KOPT-K1 (cell line): Measurements from ENCODE around the gene CCM2L.

ENCODE experiments used
- H3K27ac ChIP-seq: fragments of 200-600 bp; sonication (generic); 2 replicates; pipeline ENCODE4 v1.5.1; 2016; ENCODE audit warnings: antibody characterized with exemption, mild to moderate bottlenecking, low read depth, low read length; ENCODE audit not compliant: poor library complexity, severe bottlenecking
- H3K36me3 ChIP-seq: fragments of 200-600 bp; sonication (generic); 2 replicates; pipeline ENCODE4 v1.5.1; 2017; ENCODE audit warnings: antibody characterized with exemption, mild to moderate bottlenecking, low read length, moderate library complexity; ENCODE audit not compliant: insufficient read depth
- H3K9me3 ChIP-seq: fragments of 200-600 bp; sonication (generic); 2 replicates; pipeline ENCODE4 v1.5.1; 2017; ENCODE audit warnings: antibody characterized with exemption, low read length, mild to moderate bottlenecking; ENCODE audit not compliant: insufficient read depth, poor library complexity, severe bottlenecking

The CCM2L gene

DNA sequence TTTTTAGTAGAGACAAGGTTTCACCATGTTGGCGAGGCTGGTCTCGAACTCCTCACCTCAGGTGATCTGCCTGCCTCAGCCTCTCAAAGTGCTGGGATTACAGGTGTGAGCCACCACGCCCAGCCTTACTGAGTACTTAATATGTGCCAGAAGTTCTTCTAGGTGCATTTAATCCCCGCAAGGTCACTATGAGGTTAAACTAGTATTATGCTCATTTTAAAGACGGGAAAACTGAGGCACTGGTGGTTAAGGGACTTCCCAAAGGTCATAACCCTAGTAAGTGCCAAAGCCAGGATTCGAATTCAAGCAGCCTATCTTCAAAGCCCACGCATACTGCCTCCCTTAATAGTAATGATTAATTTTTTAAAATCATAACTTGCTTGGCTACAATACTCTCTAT is 674 bp upstream of the CCM2L start:
- H3K9me3 ChIP-seq = no peaks in the 10 kb centered on the region
- H3K36me3 ChIP-seq = no peaks in the 10 kb centered on the region
- no peak overlapping the region for H3K27ac ChIP-seq

DNA sequence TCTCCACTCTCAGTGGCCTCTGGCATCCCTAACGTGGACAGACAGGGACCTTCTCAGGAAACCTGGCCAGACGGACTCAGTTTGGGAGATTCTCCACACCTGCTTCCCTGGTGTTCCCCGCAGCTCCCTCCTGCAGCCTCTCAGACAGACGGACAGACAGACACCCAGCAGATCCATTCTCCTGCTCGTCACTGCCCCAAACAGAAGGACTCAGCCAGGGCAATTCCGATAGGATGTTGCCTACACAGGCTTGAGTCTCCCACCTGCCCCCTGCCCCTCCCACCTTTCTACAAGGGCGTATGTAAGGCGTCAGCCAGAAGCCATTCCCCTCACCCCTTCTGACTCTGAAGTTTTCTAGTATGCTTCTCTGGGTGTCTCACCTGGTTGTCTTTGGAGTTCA is 428 bp downstream of the CCM2L start:
- Histone ChIP-seq H3K9me3 (no peaks in the 10 kb centered on the region), H3K36me3 (no peaks in the 10 kb centered on the region), H3K27ac (no peak overlapping the region)

DNA sequence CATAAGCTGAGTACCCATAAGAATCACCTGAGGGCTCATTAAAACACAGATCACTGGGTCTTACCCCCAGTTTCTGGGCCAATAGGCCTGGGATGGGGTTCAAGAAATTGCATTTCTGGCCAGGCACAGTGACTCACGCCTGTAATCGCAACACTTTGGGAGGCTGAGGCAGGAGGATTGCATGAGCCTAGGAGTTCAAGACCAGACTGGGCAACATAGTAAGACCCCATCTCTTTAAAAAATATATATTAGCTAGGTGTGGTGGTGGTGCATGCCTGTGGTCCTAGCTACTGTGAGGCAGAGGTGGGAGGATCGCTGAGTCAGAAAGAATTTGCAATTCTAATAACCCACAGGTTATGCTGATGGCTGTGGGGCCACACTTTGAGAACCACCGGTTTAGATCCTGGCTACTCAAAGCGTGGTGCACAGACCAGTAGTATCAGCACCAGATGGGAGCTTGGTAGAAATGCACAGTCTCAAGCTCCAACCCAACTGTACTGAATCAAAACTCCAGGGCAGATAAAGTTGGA is 2.0 kb downstream of the CCM2L start:
- no peaks in the 10 kb centered on the region for H3K36me3 ChIP-seq

DNA sequence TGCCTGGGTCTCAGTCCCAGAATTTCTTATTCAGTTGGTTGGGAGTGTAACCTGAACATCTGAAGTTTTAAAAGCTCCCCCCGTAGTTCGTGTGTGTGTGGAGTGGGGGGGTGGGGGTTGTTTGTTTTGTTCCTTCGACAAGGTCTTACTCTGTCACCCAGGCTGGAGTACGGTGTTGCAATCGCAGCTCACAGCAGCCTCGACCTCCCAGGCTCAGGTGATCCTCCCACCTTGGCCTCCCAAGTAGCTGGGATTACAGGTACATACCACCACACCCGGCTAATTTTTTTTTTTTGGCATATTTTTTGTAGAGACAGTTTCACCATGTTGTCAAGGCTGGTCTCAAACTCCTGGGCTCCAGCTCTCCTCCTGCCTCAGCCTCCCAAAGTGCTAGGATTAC is 3.1 kb downstream of the CCM2L start:
- Histone ChIP-seq H3K27ac (no peak overlapping the region), H3K36me3 (no peaks in the 10 kb centered on the region), H3K9me3 (no peaks in the 10 kb centered on the region)

More for the DNA sequence above, 2.0 kb downstream of the CCM2L start:
- Histone ChIP-seq H3K27ac (no peak overlapping the region), H3K9me3 (no peaks in the 10 kb centered on the region)

DNA sequence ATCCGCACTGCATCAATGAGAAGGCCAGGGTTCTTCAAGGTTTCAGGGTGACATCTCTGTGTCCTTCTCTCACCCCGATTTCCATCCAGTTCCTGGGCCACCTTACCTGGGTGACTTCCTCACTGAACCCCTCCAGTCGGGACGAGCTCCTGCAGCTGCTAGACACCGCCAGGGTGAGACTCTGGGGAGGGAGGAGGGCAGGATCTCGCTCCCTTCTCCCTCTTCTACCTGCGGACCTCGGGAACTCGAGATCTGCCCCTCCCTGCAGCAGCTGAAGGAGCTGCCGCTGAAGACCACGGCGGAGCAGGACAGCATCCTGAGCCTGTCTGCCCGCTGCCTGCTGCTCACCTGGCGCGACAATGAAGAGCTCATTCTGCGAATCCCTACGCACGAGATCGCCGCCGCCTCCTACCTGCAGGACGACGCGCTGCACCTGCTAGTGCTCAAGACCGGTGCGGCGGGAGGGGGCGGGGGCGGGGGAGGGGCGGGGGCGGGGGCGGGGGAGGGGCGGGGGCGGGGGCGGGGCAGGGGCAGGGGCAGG is 7.5 kb downstream of the CCM2L start:
- H3K9me3 ChIP-seq = no peaks in the 10 kb centered on the region
- no peak overlapping the region for H3K27ac ChIP-seq
- no peaks in the 10 kb centered on the region for H3K36me3 ChIP-seq

DNA sequence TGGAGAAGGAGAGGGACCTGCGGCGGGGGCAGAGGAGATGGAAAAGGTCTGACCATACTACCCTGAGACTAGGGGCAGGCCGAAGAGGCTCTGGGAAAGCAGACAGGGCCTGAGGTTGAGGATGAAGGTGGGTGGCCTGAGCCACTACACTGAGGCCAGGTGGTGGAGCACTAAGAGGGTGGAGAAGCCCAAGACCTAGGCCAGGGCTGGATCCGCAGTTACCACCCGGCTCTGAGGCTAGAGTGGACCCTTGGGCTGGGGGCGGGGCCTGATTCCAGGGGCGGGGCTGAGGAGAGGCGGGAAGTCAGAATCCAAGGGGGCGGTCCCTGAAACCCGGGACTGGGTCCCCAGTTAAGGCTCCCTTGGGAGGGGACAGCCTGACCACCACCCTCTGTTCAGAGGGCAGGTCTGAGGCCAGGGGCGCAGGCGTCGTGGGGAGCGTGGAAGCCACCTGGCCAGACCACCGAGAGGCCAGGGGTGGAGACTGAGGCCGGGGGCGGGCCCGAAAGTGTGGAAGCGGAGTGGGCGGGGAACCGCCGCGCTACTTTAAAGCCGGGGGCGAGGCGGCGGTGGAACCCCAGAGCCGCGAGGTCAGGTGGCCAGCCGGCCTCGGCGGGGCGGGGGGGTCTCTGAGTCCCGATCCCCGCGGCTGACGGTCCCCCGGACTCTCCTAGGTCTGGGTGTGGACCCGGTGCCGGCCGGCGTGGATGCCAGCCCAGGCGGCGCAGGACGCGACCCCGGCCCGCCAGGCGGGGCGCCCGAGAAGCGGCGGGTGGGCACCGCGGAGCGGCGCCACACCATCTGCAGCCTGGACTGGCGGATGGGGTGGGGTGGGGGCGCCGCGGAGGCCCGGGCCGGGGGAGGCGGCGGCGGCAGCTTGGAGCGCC is 8.3 kb downstream of the CCM2L start:
- no peaks in the 10 kb centered on the region for H3K9me3 ChIP-seq

DNA sequence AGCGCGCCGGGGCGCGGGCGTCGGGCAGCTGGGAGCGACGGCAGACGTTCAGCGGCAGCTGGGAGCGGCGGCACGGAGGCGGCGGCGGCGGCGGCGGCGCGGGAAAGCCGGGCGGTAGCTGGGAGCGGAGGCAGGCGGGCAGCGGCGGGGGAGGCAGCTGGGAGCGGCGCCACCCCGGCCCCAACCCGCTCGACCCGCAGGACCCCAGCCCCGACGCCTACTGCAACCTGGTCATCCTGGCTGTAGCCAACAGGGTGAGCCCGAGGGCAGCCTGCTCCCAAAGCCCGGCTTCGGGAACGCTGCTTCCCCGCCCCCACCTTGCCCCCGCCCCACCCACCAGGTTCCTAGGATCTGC is 8.9 kb downstream of the CCM2L start:
- no peaks in the 10 kb centered on the region for H3K9me3 ChIP-seq
- H3K27ac ChIP-seq = no peak overlapping the region
- no peaks in the 10 kb centered on the region for H3K36me3 ChIP-seq

More for the DNA sequence above, 8.3 kb downstream of the CCM2L start:
- no peak overlapping the region for H3K27ac ChIP-seq
- no peaks in the 10 kb centered on the region for H3K36me3 ChIP-seq

DNA sequence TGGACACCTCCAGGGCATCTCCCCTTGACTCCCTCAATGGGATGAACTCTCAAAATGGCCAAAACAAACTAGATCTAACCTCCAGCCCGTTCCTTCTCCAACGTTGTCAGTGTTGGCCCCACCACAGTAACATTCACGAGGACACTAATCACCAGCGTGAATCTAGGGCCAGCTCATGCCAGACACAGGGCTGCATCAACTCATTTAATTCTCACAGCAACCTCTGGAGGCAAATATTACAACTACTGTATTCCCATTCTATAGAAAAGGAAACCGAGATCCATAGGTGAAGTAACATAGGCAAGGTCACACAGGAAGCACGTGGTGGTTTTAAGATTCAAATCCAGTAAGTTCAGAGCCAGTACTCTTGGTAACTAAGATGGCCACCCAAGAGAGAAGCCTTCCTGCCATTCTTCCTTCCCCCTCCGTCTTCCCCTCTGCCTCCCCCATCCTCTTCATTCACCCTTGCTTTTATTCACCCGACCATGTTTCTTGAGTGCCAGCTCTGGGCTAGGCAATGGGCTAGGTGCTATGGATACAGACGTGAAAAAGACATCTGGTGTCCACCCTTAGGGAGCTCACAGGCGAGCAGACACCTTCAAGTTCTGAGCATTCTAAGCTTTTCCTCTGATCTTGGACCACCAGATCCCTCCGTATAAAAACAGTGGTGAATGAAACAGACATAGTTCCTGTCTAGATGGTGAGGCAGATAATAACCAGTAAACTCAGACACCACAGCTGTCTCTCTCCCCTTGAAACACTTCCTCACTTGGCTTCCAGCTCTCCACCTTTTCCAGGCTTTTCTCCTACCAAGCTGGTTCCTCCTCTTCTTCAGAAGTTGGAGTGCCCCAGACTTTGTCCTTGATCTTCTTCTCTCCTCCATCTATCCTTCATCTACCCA is 9.6 kb downstream of the CCM2L start:
- H3K9me3 ChIP-seq = no peaks in the 10 kb centered on the region
- no peak overlapping the region for H3K27ac ChIP-seq
- H3K36me3 ChIP-seq = no peaks in the 10 kb centered on the region

DNA sequence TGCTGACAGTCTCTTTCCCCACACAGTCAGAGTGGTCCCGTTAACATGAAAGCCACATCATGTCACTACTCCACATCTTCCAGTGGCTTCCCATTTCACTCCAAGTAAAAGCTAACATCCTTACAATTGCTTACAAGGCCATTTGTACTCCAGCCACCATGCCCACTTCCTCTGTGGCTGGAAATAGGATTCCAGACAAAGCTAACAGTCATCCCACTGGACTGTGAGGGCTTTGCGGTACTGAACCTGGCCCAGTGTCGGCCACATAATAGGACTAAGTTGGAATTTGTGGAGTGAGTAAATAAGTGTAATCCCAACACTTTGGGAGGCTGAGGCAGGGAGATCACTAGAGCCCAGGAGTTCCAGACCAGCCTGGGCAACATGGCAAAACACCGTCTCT is 10.9 kb downstream of the CCM2L start:
- Histone ChIP-seq H3K36me3 (no peaks in the 10 kb centered on the region), H3K9me3 (no peaks in the 10 kb centered on the region), H3K27ac (no peak overlapping the region)

DNA sequence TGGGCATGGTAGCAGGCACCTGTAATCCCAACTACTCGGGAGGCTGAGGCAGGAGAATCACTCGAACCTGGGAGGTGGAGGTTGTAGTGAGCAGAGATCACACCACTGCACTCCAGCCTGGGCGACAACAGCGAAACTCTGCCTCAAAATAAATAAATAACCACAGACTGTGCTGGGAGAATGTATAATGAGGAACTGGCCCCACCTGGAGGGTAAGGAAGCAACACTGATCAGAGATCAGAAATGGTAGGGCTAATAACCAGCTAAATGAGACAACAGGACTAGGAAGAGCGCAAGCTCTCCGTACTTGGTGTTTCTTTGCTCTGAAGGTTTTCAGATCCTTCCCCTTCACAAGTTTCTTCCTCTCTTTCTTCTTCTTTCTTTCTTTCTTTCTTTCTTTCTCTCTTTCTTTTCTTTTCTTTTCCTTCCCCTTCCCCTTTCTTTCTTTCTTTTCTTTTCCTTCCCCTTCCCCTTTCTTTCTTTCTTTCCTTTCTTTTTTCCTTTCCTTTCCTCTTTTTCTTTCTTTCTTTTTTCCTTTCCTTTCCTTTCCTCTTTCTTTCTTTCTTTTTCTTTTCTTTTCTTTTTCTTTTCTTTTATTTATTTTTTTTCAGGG is 14.6 kb downstream of the CCM2L start:
- Histone ChIP-seq H3K27ac (no peak overlapping the region), H3K36me3 (no peaks in the 10 kb centered on the region), H3K9me3 (no peaks in the 10 kb centered on the region)

DNA sequence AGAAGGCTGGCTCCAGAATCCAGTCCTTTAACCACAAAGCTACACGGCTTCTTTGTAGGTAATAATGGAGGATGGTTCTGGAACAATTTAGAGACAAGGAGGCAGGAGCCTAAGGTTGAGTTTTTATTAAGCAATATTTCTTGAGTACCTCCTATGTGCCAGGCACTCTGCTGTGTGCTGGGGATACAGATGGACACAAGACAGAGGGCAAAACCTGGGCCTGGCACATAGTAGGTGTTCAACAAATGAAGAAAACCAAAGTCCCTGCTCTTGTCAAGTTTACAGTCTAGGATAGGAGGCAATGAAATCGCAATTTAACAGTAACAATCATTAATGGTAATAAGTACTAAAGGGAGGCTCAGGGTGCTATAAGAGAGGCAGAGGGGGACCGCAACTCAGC is 17.4 kb downstream of the CCM2L start:
- Histone ChIP-seq H3K36me3 (no peaks in the 10 kb centered on the region), H3K9me3 (no peaks in the 10 kb centered on the region), H3K27ac (no peak overlapping the region)

DNA sequence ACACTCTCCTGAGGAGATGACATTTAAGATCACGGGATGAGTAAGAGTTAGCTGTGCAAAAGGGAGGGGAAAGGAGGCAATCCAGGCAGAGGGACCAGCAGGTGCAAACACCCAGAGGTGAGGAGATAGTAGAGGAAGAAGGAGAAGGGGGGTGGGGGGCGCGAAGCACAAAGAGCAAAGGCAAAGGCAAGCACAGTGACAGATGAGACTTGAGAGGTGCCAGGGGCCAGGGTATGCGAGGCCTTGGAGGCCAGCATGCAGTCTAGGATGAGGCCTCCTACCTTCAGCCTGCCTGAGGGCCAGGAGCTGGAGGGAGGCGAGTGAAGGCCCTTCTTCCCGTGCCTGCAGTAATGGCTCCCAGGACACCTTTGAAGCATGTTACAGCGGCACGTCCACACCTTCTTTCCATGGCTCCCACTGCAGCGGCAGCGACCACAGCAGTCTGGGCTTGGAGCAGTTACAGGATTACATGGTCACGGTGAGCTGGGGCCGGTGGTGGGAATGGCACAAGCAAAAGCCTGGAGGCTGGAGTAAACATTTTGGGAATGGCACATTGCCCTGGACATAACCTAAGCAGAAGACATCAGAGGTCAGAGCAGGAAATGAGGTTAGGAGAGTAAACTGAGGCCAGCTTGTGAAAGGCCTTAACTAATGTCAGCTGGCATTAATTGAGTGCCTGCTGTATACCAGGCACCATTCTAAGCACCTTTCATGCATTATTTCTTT is 18.6 kb downstream of the CCM2L start:
- H3K36me3 ChIP-seq = no peaks in the 10 kb centered on the region
- no peak overlapping the region for H3K27ac ChIP-seq
- H3K9me3 ChIP-seq = no peaks in the 10 kb centered on the region

DNA sequence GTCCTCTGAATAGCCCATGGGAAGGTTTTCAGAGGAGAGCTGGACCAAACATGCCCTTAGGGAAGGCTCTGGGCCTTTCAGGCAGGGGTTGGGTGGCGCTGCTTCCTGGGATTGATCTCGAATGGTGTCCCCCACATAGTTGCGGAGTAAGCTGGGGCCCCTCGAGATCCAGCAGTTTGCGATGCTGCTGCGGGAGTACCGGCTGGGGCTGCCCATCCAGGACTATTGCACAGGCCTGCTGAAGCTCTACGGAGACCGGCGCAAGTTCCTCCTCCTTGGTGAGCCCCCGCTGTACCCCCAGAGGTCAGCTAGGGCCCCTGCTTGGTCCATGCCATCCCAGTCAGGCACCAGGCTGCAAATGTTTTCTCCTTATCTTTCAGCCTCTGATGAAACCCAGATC is 19.3 kb downstream of the CCM2L start:
- Histone ChIP-seq H3K9me3 (no peaks in the 10 kb centered on the region), H3K27ac (no peak overlapping the region), H3K36me3 (no peaks in the 10 kb centered on the region)
